Nephron (organoid): Measurements from ENCODE around the gene CREB3L4.

Experiments used
- H3K27ac Mint-ChIP-seq, 3 experiments: 2 replicates each; pipeline ENCODE4 v1.8.0; 2020; ENCODE audit warnings: mixed read lengths in 3 of 3, mild to moderate bottlenecking in 2 of 3, moderate library complexity in 1 of 3
- H3K27me3 Mint-ChIP-seq: 2 replicates; pipeline ENCODE4 v1.8.0; 2021; ENCODE audit warnings: low read depth, mild to moderate bottlenecking, moderate library complexity, mixed read lengths
- H3K36me3 Mint-ChIP-seq: 2 replicates; pipeline ENCODE4 v1.8.0; 2020; ENCODE audit warnings: low read depth, mixed read lengths
- H3K4me1 Mint-ChIP-seq: 2 replicates; pipeline ENCODE4 v1.8.0; 2020; ENCODE audit warnings: mixed read lengths
- H3K4me3 Mint-ChIP-seq, 3 experiments: 2 replicates each; pipeline ENCODE4 v1.8.0; 2020; ENCODE audit warnings: mild to moderate bottlenecking in 3 of 3, mixed read lengths in 3 of 3, moderate library complexity in 2 of 3
- H3K9me3 Mint-ChIP-seq: 2 replicates; pipeline ENCODE4 v1.8.0; 2020; ENCODE audit warnings: mixed read lengths
- CTCF ChIP-seq, 3 experiments: fragments of 200-600 bp; sonication (generic); IDR thresholded peaks; one replicate each; pipeline ENCODE4 v1.5.0; 2021; ENCODE audit warnings: antibody characterized with exemption in 3 of 3; ENCODE audit not compliant: unreplicated experiment in 3 of 3

Gene CREB3L4

GRCh38 chr1:153934746-153935145 is 33.0 kb upstream of the CREB3L4 start:
- no peak overlapping the region for H3K27ac Mint-ChIP-seq
- no peaks in the 10 kb centered on the region for H3K9me3 Mint-ChIP-seq
- TF ChIP-seq CTCF (IDR thresholded peaks at IDR 0.05; ENCODE audit: unreplicated experiment in 3 of 3) = no peak
- H3K36me3 Mint-ChIP-seq = peaks cover 52% of the 10 kb centered on the region
- no peak overlapping the region for H3K4me3 Mint-ChIP-seq
- no peaks in the 10 kb centered on the region for H3K27me3 Mint-ChIP-seq
- no peaks in the 10 kb centered on the region for H3K4me1 Mint-ChIP-seq

GRCh38 chr1:153936011-153936802 is 31.5 kb upstream of the CREB3L4 start:
- Mint-ChIP-seq H3K4me1 (no peaks in the 10 kb centered on the region), H3K36me3 (peaks cover 53% of the 10 kb centered on the region), H3K9me3 (no peaks in the 10 kb centered on the region), H3K27ac (no peak overlapping the region), H3K4me3 (no peak overlapping the region), H3K27me3 (no peaks in the 10 kb centered on the region)
- TF ChIP-seq CTCF (IDR thresholded peaks at IDR 0.05; ENCODE audit: unreplicated experiment in 3 of 3) = no peak

GRCh38 chr1:153937331-153937730 is 30.4 kb upstream of the CREB3L4 start:
- no peak for TF ChIP-seq CTCF (IDR thresholded peaks at IDR 0.05; ENCODE audit: unreplicated experiment in 3 of 3)
- Mint-ChIP-seq H3K4me3 (no peak overlapping the region), H3K27ac (no peak overlapping the region), H3K4me1 (no peaks in the 10 kb centered on the region), H3K27me3 (no peaks in the 10 kb centered on the region), H3K36me3 (peaks cover 53% of the 10 kb centered on the region), H3K9me3 (no peaks in the 10 kb centered on the region)

- no peak overlapping the region for H3K27ac Mint-ChIP-seq
- no peaks in the 10 kb centered on the region for H3K4me1 Mint-ChIP-seq
- no peak for TF ChIP-seq CTCF (IDR thresholded peaks at IDR 0.05; ENCODE audit: unreplicated experiment in 3 of 3)
- no peak overlapping the region for H3K4me3 Mint-ChIP-seq
- peaks cover 47% of the 10 kb centered on the region for H3K36me3 Mint-ChIP-seq
- no peaks in the 10 kb centered on the region for H3K9me3 Mint-ChIP-seq
- no peaks in the 10 kb centered on the region for H3K27me3 Mint-ChIP-seq
Observed at GRCh38 chr1:153938996-153939395, 28.7 kb upstream of the CREB3L4 start.

GRCh38 chr1:153939476-153939875 is 28.2 kb upstream of the CREB3L4 start:
- Mint-ChIP-seq H3K4me3 (no peak overlapping the region), H3K9me3 (no peaks in the 10 kb centered on the region)
- TF ChIP-seq CTCF (IDR thresholded peaks at IDR 0.05; ENCODE audit: unreplicated experiment in 3 of 3) = no peak

GRCh38 chr1:153940756-153941155 is 26.9 kb upstream of the CREB3L4 start:
- peaks cover 10% of the 10 kb centered on the region for H3K4me1 Mint-ChIP-seq
- no peak overlapping the region for H3K4me3 Mint-ChIP-seq
- TF ChIP-seq CTCF (IDR thresholded peaks at IDR 0.05; ENCODE audit: unreplicated experiment in 3 of 3) = no peak
- no peaks in the 10 kb centered on the region for H3K9me3 Mint-ChIP-seq
- H3K27ac Mint-ChIP-seq = no peak overlapping the region
- no peaks in the 10 kb centered on the region for H3K27me3 Mint-ChIP-seq
- H3K36me3 Mint-ChIP-seq = peaks cover 37% of the 10 kb centered on the region

More at GRCh38 chr1:153939476-153939875, 28.2 kb upstream of the CREB3L4 start:
- peaks cover 2% of the 10 kb centered on the region for H3K4me1 Mint-ChIP-seq
- peaks cover 44% of the 10 kb centered on the region for H3K36me3 Mint-ChIP-seq
- H3K27me3 Mint-ChIP-seq = no peaks in the 10 kb centered on the region
- no peak overlapping the region for H3K27ac Mint-ChIP-seq
